ENCODE data around the gene SLPI. TPM values are rescaled to one million over a fixed set of nuclear protein-coding genes. Genes with fewer than 3 reads are reported as not detected.

Gene SLPI
- total and polyA plus RNA-seq, 2 donors (not counting 3 experiments of a cell fraction or from before 2014, with no cell fraction given): not detected

GRCh38 chr20:45292343-45292742 lies 38.0 kb upstream of the SLPI start:
- Histone ChIP-seq H3K4me2 (ENCODE audit: insufficient read depth, low read length) (no peak overlapping the region), H4K20me1 (replicated peaks; ENCODE audit: control insufficient read depth, extremely low read depth, insufficient read depth, low read length) (no peaks in the 10 kb centered on the region), H3K4me3 (replicated peaks in 1 of 3; ENCODE audit: insufficient read depth in 1 of 3, low read depth in 1 of 3, low read length in 3 of 3) (no peak overlapping the region), H3K79me2 (ENCODE audit: control insufficient read depth, insufficient read depth, low read length) (no peaks in the 10 kb centered on the region), H3K9ac (replicated peaks; ENCODE audit: extremely low read depth, insufficient read depth, low read length) (no peak overlapping the region), H2AFZ (ENCODE audit: low read depth, low read length) (no peak overlapping the region), H3K9me1 (replicated peaks; ENCODE audit: control insufficient read depth, extremely low read depth, insufficient read depth, low read length) (no peaks in the 10 kb centered on the region), H3K4me1 (ENCODE audit: control insufficient read depth, extremely low read depth, insufficient read depth, low read length) (peaks cover 9% of the 10 kb centered on the region), H3K27ac (ENCODE audit: insufficient read depth, low read depth, low read length) (no peak overlapping the region), H3K36me3 (ENCODE audit: control insufficient read depth in 2 of 2, extremely low read depth in 1 of 2, insufficient read depth in 2 of 2, low read length in 2 of 2) (no peaks in the 10 kb centered on the region), H3K27me3 (ENCODE audit: control insufficient read depth in 2 of 2, insufficient read depth in 2 of 2, low read length in 2 of 2) (peaks cover 0 to 8% of the 10 kb centered on the region in 2 experiments), H3K9me3 (replicated peaks; ENCODE audit: control insufficient read depth, insufficient read depth, low read length) (no peaks in the 10 kb centered on the region)
- dilution Hi-C loops (cut with MboI; ENCODE audit: extremely low pct_ligation_motif_present, low sequenced_read_pairs) (no loop called here), intact Hi-C loops (cut with micrococcal nuclease) (loop anchor here (5.0 to 10.0 kb wide), 4 partner anchors 55 to 408 kb away; partner anchors contain the start of genes PABPC1L and YWHAB)
- DNase-seq (ENCODE audit: low read depth, low spot score): no peak
- TF ChIP-seq POLR2AphosphoS5 (IDR thresholded peaks at IDR 0.05; ENCODE audit: insufficient read depth, low read depth, low read length) (no peak), GATA2 (IDR thresholded peaks at IDR 0.05; ENCODE audit: insufficient read depth, insufficient read length, low read depth, low read length) (no peak), POLR2A (IDR thresholded peaks at IDR 0.05; ENCODE audit: low read depth, low read length) (no peak)
- ChIA-PET POLR2A (no interaction called here), CTCF (interaction anchor here (0.6 to 6.9 kb wide), 18 partner anchors 10 to 479 kb away, joined by 3 to 169 read pairs (median 20); partner anchors contain the start of genes KCNS1 and SDC4)
- BruUV-seq (replicated peaks): no TSS peak
- FAIRE-seq: no peak

- Histone ChIP-seq H3K36me3 (ENCODE audit: control insufficient read depth in 2 of 2, extremely low read depth in 1 of 2, insufficient read depth in 2 of 2, low read length in 2 of 2) (no peaks in the 10 kb centered on the region), H3K79me2 (ENCODE audit: control insufficient read depth, insufficient read depth, low read length) (no peaks in the 10 kb centered on the region), H3K9me1 (replicated peaks; ENCODE audit: control insufficient read depth, extremely low read depth, insufficient read depth, low read length) (no peaks in the 10 kb centered on the region), H3K27ac (ENCODE audit: insufficient read depth, low read depth, low read length) (no peak overlapping the region), H3K4me2 (ENCODE audit: insufficient read depth, low read length) (no peak overlapping the region), H2AFZ (ENCODE audit: low read depth, low read length) (no peak overlapping the region), H3K4me1 (ENCODE audit: control insufficient read depth, extremely low read depth, insufficient read depth, low read length) (peaks cover 9% of the 10 kb centered on the region), H3K4me3 (replicated peaks in 1 of 3; ENCODE audit: insufficient read depth in 1 of 3, low read depth in 1 of 3, low read length in 3 of 3) (no peak overlapping the region), H3K9ac (replicated peaks; ENCODE audit: extremely low read depth, insufficient read depth, low read length) (no peak overlapping the region), H4K20me1 (replicated peaks; ENCODE audit: control insufficient read depth, extremely low read depth, insufficient read depth, low read length) (no peaks in the 10 kb centered on the region), H3K27me3 (ENCODE audit: control insufficient read depth in 2 of 2, insufficient read depth in 2 of 2, low read length in 2 of 2) (peaks cover 0 to 8% of the 10 kb centered on the region in 2 experiments), H3K9me3 (replicated peaks; ENCODE audit: control insufficient read depth, insufficient read depth, low read length) (no peaks in the 10 kb centered on the region)
- dilution Hi-C loops (cut with MboI; ENCODE audit: extremely low pct_ligation_motif_present, low sequenced_read_pairs) (no loop called here), intact Hi-C loops (cut with micrococcal nuclease) (loop anchor here (1.0 to 10.0 kb wide), 8 partner anchors 54 to 407 kb away; partner anchors contain the start of genes PABPC1L and YWHAB)
- FAIRE-seq (no peak), DNase-seq (ENCODE audit: low read depth, low spot score) (no peak)
- ChIA-PET CTCF (interaction anchor here (0.6 to 6.9 kb wide), 33 partner anchors 10 to 544 kb away, joined by 3 to 169 read pairs (median 6); partner anchors contain the start of genes KCNS1, SDC4, SLPI and TOMM34), POLR2A (no interaction called here)
- TF ChIP-seq POLR2AphosphoS5 (IDR thresholded peaks at IDR 0.05; ENCODE audit: insufficient read depth, low read depth, low read length): no peak
- no peak for TF ChIP-seq JUN (IDR thresholded peaks at IDR 0.05; ENCODE audit: borderline replicate concordance, insufficient read depth, insufficient read length, low read depth)
- TF ChIP-seq MYC (IDR thresholded peaks at IDR 0.05; ENCODE audit: low read depth, low read length): no peak
- TF ChIP-seq POLR2A (IDR thresholded peaks at IDR 0.05; ENCODE audit: low read depth, low read length): no peak
- no peak for TF ChIP-seq FOS (IDR thresholded peaks at IDR 0.05; ENCODE audit: borderline replicate concordance, insufficient read depth, low read length)
- TF ChIP-seq EZH2 (IDR thresholded peaks at IDR 0.05; ENCODE audit: borderline replicate concordance, low read depth, low read length, severe bottlenecking): no peak
- TF ChIP-seq CTCF (IDR thresholded peaks at IDR 0.05; ENCODE audit: extremely low read depth in 1 of 2, insufficient read depth in 1 of 2, low read depth in 1 of 2, low read length in 2 of 2): no peak
- TF ChIP-seq GATA2 (IDR thresholded peaks at IDR 0.05; ENCODE audit: insufficient read depth, insufficient read length, low read depth, low read length): no peak
- TF ChIP-seq MAX (IDR thresholded peaks at IDR 0.05; ENCODE audit: insufficient read depth, insufficient read length): no peak
- BruUV-seq (replicated peaks): no TSS peak
These were observed 37.2 kb upstream of the SLPI start for GRCh38 chr20:45291526-45291925.

All from endothelial cell of umbilical vein (primary cell).